GM12874 (cell line): Measurements from ENCODE around the gene PXDC1.

Experiments used
- CTCF ChIP-seq: IDR thresholded peaks from 2 replicates; pipeline ENCODE4 v1.5.1; 2011; ENCODE audit warnings: low read depth, mild to moderate bottlenecking, control low read depth, low read length, moderate library complexity; ENCODE audit not compliant: insufficient read depth

Gene PXDC1

DNA sequence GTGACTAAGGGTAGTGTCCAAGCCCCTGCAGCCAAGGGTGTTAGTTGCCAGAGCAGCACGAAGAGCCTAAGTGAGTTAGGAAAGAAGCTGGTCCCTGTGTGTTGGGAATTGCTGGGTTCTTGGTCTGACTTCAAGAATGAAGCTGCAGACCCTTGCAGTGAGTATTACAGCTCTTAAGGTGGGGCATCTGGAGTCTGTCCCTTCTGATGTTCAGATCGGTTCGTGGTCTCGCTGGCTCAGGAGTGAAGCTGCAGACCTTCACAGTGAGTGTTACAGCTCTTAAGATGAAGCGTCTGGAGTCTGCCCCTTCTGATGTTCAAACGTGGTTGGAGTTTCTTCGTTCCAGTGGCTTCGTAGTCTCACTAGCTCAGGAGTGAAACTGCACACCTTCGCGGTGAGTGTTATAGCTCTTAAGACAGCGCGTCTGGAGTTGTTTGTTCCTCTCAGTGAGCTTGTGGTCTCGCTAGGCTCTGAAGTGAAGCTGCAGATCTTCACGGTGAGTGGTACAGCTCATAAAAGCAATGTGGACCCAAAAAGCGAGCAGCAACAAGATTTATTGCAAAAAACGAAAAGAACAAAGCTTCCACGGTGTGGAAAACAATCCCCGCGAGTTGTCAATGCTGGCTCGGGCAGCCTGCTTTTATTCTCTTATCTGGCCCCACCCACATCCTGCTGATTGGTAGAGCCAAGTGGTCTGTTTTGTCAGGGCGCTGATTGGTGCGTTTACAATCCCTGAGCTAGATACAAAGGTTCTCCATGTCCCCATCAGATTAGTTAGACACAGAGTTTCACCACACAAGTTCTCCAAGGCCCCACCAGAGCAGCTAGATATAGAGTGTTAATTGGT, 31.8 kb downstream of the PXDC1 start:
- no peak for TF ChIP-seq CTCF

GRCh38 chr6:3718407-3718806, 33.1 kb downstream of the PXDC1 start:
- no peak for TF ChIP-seq CTCF

DNA sequence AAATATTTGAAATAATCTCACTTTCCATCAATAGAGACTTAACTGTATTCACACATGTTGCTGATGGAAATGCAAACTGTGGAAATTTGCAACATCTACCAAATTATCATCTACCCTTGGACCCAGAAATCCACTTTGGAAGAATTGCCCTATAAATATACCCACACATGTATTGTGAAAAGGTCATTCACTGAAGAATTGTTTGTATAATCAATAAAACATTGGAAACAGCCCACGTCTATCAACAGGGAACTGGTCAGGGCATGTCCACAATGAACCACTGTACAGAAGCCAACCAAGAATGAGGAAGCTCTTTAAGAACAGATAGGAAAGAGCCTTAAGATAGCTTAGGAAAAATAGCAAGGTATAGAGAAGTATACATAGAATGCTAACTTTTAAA, 36.2 kb downstream of the PXDC1 start:
- TF ChIP-seq CTCF, result no peak

DNA sequence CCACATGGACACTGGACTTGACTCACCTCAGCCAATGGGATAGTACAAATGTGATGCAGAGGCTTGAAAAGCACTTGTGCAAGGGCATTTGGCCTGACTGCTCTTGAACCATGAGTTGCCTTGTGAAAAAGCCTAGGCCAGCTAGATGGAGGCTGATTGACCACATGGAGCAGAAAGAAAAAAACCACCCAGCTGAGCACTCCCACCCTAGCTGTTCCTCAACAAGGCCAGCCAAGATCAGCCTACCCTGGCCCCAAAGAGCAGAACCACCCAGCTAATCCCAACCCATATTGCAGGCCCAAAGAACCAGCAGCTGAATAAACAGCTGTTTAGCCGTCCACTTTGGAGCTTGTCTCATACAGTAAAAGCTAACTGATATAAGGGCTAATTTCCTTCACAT, 36.7 kb downstream of the PXDC1 start:
- TF ChIP-seq CTCF, result no peak

DNA sequence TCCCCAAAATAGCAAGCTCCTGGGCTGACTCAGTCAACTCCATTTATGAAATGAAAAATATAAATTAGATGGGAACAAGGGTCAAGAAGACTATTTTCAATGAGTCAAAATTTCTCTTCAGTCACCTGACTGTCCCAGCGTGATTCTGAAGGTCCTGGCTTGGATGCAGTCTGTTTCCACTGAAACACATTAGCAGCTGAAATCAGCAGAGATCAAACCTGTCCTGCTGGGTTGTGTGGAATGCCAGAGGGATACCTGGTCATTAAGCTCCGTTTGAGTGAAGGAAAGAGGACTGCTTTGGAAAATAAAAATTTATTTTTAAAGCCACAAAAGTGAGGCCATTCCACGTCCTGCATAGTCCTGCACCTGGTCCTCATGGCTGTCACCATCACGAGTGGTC, 37.4 kb downstream of the PXDC1 start:
- TF ChIP-seq CTCF, result no peak

GRCh38 chr6:3712827-3713665, 38.5 kb downstream of the PXDC1 start:
- no peak for TF ChIP-seq CTCF

DNA sequence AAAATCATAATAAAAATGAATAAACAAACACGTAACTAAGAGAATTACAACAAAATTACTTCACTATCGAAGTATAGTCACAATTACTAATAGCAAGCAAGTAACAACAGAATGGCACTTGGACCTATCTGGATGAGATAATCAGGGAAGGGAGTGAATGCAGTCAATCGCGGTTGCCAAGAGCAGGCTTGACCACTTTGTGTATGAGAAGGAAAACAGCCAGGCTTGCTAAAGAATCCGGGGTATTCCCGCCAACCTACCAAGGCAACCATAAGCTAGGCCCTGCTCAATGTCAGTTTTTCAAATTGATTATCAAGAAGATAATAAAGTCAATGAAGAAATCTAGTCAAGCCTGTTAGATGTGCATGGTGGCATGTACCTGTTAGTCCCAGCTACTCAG, 39.7 kb downstream of the PXDC1 start:
- TF ChIP-seq CTCF, result no peak
